ENCODE results near the gene LRMDA.

LRMDA gene

GRCh38 chr10:76316234-76316633 lies 884.8 kb downstream of the LRMDA start:
- no peak overlapping the region for H3K4me3 ChIP-seq (ENCODE audit: low read length)
- no peak overlapping the region for H3K4me2 ChIP-seq (ENCODE audit: low read length)
- no peaks in the 10 kb centered on the region for H3K79me2 ChIP-seq (ENCODE audit: low read length)
- TF ChIP-seq EZH2phosphoT487 (IDR thresholded peaks at IDR 0.05; ENCODE audit: low read depth) = no peak
- TF ChIP-seq CTCF (IDR thresholded peaks at IDR 0.05; ENCODE audit: low read depth, low read length) = no peak
- H3K9ac ChIP-seq (ENCODE audit: low read length) = no peak overlapping the region
- H3K36me3 ChIP-seq (replicated peaks; ENCODE audit: low read depth, low read length) = no peaks in the 10 kb centered on the region
- no peaks in the 10 kb centered on the region for H4K20me1 ChIP-seq (ENCODE audit: insufficient read depth, low read length)
- no peak overlapping the region for H2AFZ ChIP-seq (ENCODE audit: low read depth, low read length)
- no peak overlapping the region for H3K27ac ChIP-seq (ENCODE audit: low read length)
- H3K4me1 ChIP-seq (ENCODE audit: low read length) = no peaks in the 10 kb centered on the region
- no peaks in the 10 kb centered on the region for H3K27me3 ChIP-seq (ENCODE audit: low read depth, low read length)
- no peaks in the 10 kb centered on the region for H3K9me3 ChIP-seq (ENCODE audit: insufficient read depth, low read length)

DNA sequence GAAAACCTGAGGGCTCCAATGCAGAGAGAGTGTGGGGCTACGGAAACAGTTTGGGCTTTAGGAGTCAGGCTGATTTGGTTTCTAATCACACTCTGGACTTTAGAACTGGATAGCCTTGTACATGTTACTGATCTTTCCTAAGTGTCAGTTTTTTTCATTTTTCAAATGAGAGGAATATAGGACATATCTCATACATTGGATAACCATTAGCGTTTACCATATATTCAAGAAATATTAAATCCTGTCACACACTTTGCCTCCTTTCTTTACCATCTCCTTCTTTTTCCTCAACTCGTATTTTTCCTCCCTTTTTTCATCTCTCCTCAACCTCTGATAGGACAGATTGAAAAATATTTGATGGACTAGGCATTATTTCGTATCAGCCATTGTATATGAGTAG lies 885.7 kb downstream of the LRMDA start:
- H3K79me2 ChIP-seq (ENCODE audit: low read length) = no peaks in the 10 kb centered on the region
- H3K4me2 ChIP-seq (ENCODE audit: low read length) = no peak overlapping the region
- H3K4me1 ChIP-seq (ENCODE audit: low read length) = no peaks in the 10 kb centered on the region
- H3K27ac ChIP-seq (ENCODE audit: low read length) = no peak overlapping the region
- H3K36me3 ChIP-seq (replicated peaks; ENCODE audit: low read depth, low read length) = no peaks in the 10 kb centered on the region
- H2AFZ ChIP-seq (ENCODE audit: low read depth, low read length) = no peak overlapping the region
- H3K4me3 ChIP-seq (ENCODE audit: low read length) = no peak overlapping the region
- H4K20me1 ChIP-seq (ENCODE audit: insufficient read depth, low read length) = no peaks in the 10 kb centered on the region
- H3K9ac ChIP-seq (ENCODE audit: low read length) = no peak overlapping the region
- H3K27me3 ChIP-seq (ENCODE audit: low read depth, low read length) = no peaks in the 10 kb centered on the region
- no peak for TF ChIP-seq CTCF (IDR thresholded peaks at IDR 0.05; ENCODE audit: low read depth, low read length)
- no peak for TF ChIP-seq EZH2phosphoT487 (IDR thresholded peaks at IDR 0.05; ENCODE audit: low read depth)
- no peaks in the 10 kb centered on the region for H3K9me3 ChIP-seq (ENCODE audit: insufficient read depth, low read length)

- Histone ChIP-seq H3K36me3 (replicated peaks; ENCODE audit: low read depth, low read length) (no peaks in the 10 kb centered on the region), H3K9me3 (ENCODE audit: insufficient read depth, low read length) (no peaks in the 10 kb centered on the region), H3K27ac (ENCODE audit: low read length) (no peak overlapping the region), H2AFZ (ENCODE audit: low read depth, low read length) (no peak overlapping the region), H3K4me3 (ENCODE audit: low read length) (no peak overlapping the region), H3K4me1 (ENCODE audit: low read length) (no peaks in the 10 kb centered on the region), H3K9ac (ENCODE audit: low read length) (no peak overlapping the region), H4K20me1 (ENCODE audit: insufficient read depth, low read length) (no peaks in the 10 kb centered on the region), H3K4me2 (ENCODE audit: low read length) (no peak overlapping the region), H3K27me3 (ENCODE audit: low read depth, low read length) (no peaks in the 10 kb centered on the region), H3K79me2 (ENCODE audit: low read length) (no peaks in the 10 kb centered on the region)
- no peak for TF ChIP-seq CTCF (IDR thresholded peaks at IDR 0.05; ENCODE audit: low read depth, low read length)
- TF ChIP-seq EZH2phosphoT487 (IDR thresholded peaks at IDR 0.05; ENCODE audit: low read depth) = no peak
Measured at GRCh38 chr10:76318211-76318610, 886.8 kb downstream of the LRMDA start.

- H3K79me2 ChIP-seq (ENCODE audit: low read length) = no peaks in the 10 kb centered on the region
- no peak overlapping the region for H3K9ac ChIP-seq (ENCODE audit: low read length)
- no peaks in the 10 kb centered on the region for H3K36me3 ChIP-seq (replicated peaks; ENCODE audit: low read depth, low read length)
- H2AFZ ChIP-seq (ENCODE audit: low read depth, low read length) = no peak overlapping the region
- H3K4me1 ChIP-seq (ENCODE audit: low read length) = no peaks in the 10 kb centered on the region
- H3K27ac ChIP-seq (ENCODE audit: low read length) = no peak overlapping the region
- no peak overlapping the region for H3K4me2 ChIP-seq (ENCODE audit: low read length)
- no peaks in the 10 kb centered on the region for H4K20me1 ChIP-seq (ENCODE audit: insufficient read depth, low read length)
- no peak for TF ChIP-seq EZH2phosphoT487 (IDR thresholded peaks at IDR 0.05; ENCODE audit: low read depth)
- no peak for TF ChIP-seq CTCF (IDR thresholded peaks at IDR 0.05; ENCODE audit: low read depth, low read length)
- H3K9me3 ChIP-seq (ENCODE audit: insufficient read depth, low read length) = no peaks in the 10 kb centered on the region
- no peaks in the 10 kb centered on the region for H3K27me3 ChIP-seq (ENCODE audit: low read depth, low read length)
- no peak overlapping the region for H3K4me3 ChIP-seq (ENCODE audit: low read length)
Measured at GRCh38 chr10:76319661-76320060, 888.2 kb downstream of the LRMDA start.

All from OCI-LY3 (cell line).